GM12872 (cell line): ENCODE measurements around the gene TMEM164.

Experiments used
- CTCF ChIP-seq: IDR thresholded peaks from 3 replicates; pipeline ENCODE4 v1.5.1; 2011; ENCODE audit warnings: low read depth, mild to moderate bottlenecking, low read length, moderate library complexity; ENCODE audit not compliant: insufficient read depth

Gene TMEM164

GRCh38 chrX:110201799-110202198 is 198.9 kb downstream of the TMEM164 start:
- no peak for TF ChIP-seq CTCF

- no peak for TF ChIP-seq CTCF
Observed at GRCh38 chrX:110204986-110205385, 202.1 kb downstream of the TMEM164 start.

- TF ChIP-seq CTCF: no peak
Observed at GRCh38 chrX:110208092-110208491, 205.2 kb downstream of the TMEM164 start.

- TF ChIP-seq CTCF: no peak
Observed at GRCh38 chrX:110210417-110211139, 207.7 kb downstream of the TMEM164 start.

- no peak for TF ChIP-seq CTCF
Observed at GRCh38 chrX:110211340-110211739, 208.4 kb downstream of the TMEM164 start.

GRCh38 chrX:110212299-110212698 is 209.4 kb downstream of the TMEM164 start:
- no peak for TF ChIP-seq CTCF

GRCh38 chrX:110213183-110213582 is 210.3 kb downstream of the TMEM164 start:
- no peak for TF ChIP-seq CTCF
